Measurements from ENCODE around the gene MAGEA4. TPM values are rescaled to one million over a fixed set of nuclear protein-coding genes. Genes with fewer than 3 reads are reported as not detected.
"Not testable (repeated sequence)": the region's sequence is repeated elsewhere in the genome, so short reads cannot be mapped to it uniquely, and the experiment has no call there.

Gene MAGEA4
- total and polyA plus RNA-seq, 12 donors = not detected

DNA sequence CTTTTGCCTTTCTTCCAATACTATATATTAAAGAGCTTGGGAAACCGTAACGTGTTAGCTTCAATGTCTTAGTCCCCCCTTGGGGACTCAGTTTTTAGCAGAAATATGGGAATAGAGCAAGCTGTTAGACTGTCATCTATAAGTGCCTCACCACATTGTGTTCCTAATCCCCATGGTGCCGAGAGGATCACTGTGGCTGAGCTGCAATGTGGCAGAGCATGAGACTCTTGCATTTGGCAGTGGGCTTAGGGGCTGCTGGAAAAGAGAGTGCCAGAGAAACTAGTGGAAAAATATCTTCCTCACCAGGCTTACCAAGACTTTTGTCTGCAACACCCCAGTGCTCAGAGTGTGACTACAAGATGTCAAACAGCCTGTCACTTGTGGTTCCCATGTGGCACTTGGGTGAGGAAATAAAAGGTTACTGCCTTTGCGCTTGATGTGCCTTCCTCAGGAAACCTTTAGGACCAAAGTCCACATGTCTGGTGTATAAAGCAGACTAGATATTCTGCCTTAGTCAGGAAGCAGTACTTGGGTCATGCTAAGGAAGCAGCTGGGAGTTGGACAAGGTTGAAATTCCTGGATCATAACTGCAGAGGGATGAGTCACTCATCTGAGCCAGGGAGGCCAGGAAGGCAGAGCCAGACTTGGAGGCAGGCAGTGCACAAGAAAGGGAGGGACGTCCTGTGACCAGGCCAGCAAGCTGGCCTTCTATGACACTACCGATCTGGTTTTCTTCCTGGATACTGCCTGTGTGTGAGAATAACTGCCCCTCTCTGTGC, 9.7 kb upstream of the MAGEA4 start:
- peaks cover 0 to 4% of the 10 kb centered on the region in 2 donors for H3K4me1 ChIP-seq (replicated peaks in 1 of 2)
- no peaks in the 10 kb centered on the region for H3K9me3 ChIP-seq (replicated peaks in 1 of 3)
- peak overlapping the region in 3 of 5 donors; percentile 34 to 73 (median 37) for H3K27ac ChIP-seq
- H3K4me3 ChIP-seq = no peak overlapping the region
- 54 to 62% (median 59%) methylated on average over 4 to 6 of the region's 6 CpGs for WGBS, 4 donors
- no peaks in the 10 kb centered on the region for H3K36me3 ChIP-seq (replicated peaks in 1 of 2)
- DNase-seq = peak; percentile 58 to 88 (median 84)
- H3K27me3 ChIP-seq = peaks cover 5% of the 10 kb centered on the region
- TF ChIP-seq, protein P1, sequence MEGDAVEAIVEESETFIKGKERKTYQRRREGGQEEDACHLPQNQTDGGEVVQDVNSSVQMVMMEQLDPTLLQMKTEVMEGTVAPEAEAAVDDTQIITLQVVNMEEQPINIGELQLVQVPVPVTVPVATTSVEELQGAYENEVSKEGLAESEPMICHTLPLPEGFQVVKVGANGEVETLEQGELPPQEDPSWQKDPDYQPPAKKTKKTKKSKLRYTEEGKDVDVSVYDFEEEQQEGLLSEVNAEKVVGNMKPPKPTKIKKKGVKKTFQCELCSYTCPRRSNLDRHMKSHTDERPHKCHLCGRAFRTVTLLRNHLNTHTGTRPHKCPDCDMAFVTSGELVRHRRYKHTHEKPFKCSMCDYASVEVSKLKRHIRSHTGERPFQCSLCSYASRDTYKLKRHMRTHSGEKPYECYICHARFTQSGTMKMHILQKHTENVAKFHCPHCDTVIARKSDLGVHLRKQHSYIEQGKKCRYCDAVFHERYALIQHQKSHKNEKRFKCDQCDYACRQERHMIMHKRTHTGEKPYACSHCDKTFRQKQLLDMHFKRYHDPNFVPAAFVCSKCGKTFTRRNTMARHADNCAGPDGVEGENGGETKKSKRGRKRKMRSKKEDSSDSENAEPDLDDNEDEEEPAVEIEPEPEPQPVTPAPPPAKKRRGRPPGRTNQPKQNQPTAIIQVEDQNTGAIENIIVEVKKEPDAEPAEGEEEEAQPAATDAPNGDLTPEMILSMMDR (IDR thresholded peaks at IDR 0.05) = no peak
- no peak for TF ChIP-seq POLR2A (IDR thresholded peaks at IDR 0.05)
- intact Hi-C loops (cut with DNase I) = no loop called here

DNA sequence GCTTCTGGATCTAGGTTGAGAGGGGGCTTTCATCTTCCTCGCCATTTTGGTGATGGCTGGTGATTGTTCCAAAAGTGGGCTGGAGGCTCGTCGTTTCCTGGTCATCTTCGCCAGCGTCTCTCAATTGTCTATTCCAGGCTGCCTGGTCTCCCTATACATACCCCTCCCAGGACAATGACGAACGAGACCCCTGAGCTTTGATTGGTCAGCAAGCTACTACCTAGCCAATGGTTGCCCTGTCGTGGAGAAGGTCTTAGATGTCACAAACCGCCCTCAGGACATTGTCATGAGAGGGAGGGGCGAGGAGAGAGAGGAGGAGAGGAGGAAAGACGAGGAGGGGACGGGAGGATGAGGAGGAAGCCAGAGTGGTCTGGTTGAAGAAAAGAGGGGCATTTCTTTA, 7.7 kb upstream of the MAGEA4 start:
- intact Hi-C loops (cut with DNase I) = no loop called here
- H3K9me3 ChIP-seq (replicated peaks in 1 of 3) = no peaks in the 10 kb centered on the region
- no peak overlapping the region for H3K4me3 ChIP-seq
- TF ChIP-seq, protein P1 (IDR thresholded peaks at IDR 0.05) = no peak
- no peak for TF ChIP-seq POLR2A (IDR thresholded peaks at IDR 0.05)
- H3K27me3 ChIP-seq = no peaks in the 10 kb centered on the region
- peaks cover 0 to 4% of the 10 kb centered on the region in 2 donors for H3K4me1 ChIP-seq (replicated peaks in 1 of 2)
- WGBS, 4 donors = 73 to 92% (median 81%) methylated on average over 12 of the region's 12 CpGs
- DNase-seq = no peak
- no peaks in the 10 kb centered on the region for H3K36me3 ChIP-seq (replicated peaks in 1 of 2)
- no peak overlapping the region for H3K27ac ChIP-seq

DNA sequence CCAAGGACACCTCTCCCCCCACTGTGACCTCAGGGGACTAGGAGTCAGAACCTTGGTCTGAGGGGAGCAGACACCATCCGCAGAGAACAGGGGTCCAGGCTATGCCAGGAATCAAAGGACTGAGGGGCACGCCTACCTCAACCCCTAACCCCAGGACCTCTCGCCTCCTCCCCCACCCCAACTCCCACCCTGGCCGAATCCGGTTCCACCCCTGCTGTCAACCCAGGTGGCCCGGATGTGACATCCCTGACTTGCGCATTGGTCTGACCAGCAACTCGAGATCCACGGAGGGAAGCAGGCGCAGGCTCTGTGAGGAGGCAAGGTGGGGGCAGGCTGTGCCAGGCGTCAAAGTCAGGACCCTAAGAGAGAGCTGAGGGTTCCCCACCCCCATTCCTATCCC, 468 bp upstream of the MAGEA4 start:
- Histone ChIP-seq H3K27ac (no peak overlapping the region), H3K9me3 (replicated peaks in 1 of 3) (no peaks in the 10 kb centered on the region), H3K4me1 (replicated peaks in 1 of 2) (no peaks in the 10 kb centered on the region), H3K36me3 (replicated peaks in 1 of 2) (no peaks in the 10 kb centered on the region), H3K27me3 (no peaks in the 10 kb centered on the region), H3K4me3 (no peak overlapping the region)
- WGBS, 4 donors = 81 to 100% (median 86%) methylated on average over 1 to 11 of the region's 11 CpGs
- no peak for DNase-seq
- TF ChIP-seq POLR2A (IDR thresholded peaks at IDR 0.05) = no peak
- TF ChIP-seq, protein P1 (IDR thresholded peaks at IDR 0.05) = no peak
- intact Hi-C loops (cut with DNase I) = no loop called here

DNA sequence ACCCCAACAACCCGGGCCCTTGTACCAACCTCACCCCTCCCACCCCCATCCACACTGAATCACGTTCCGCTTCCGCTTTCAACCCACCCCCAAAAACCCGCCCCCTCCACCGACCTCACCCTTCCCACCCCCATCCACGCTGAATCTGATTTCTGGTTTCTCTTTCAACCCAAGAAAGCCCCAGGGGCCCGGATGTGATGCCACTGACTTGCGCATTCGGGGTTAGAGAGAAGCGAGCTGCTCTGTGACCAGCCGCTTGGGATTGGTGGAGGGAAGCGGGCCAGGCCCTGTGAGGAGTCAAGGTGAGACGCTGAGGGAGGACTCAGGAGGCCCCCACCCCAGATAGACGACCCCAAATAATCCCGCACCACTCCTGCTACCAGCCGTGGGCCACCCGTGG, 6.0 kb downstream of the MAGEA4 start:
- WGBS, 4 donors = 88 to 94% (median 90%) methylated on average over 10 to 17 of the region's 18 CpGs
- DNase-seq; H3K36me3 ChIP-seq (replicated peaks in 1 of 2); intact Hi-C loops (cut with DNase I); H3K27me3 ChIP-seq; H3K4me1 ChIP-seq (replicated peaks in 1 of 2); H3K4me3 ChIP-seq; H3K9me3 ChIP-seq (replicated peaks in 1 of 3); H3K27ac ChIP-seq: not testable (repeated sequence)

DNA sequence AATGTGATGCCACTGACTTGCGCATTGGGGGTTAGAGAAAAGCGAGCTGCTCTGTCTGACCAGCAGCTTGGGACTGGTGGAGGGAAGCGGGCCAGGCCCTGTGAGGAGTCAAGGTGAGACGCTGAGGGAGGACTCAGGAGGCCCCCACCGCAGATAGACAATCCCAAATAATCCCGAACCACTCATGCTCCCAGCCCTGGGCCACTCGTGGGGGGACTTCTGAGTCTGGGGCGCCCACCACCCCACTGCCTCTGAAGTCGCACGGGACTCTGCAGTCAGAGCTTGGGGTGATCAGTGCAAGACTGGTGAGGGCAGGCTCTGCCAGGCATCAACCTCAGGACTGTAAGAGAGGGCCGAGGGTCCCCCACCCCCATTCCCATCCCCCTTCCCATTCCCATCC, 6.9 kb downstream of the MAGEA4 start:
- Histone ChIP-seq H3K9me3 (replicated peaks in 1 of 3) (no peaks in the 10 kb centered on the region), H3K27me3 (no peaks in the 10 kb centered on the region), H3K36me3 (replicated peaks in 1 of 2) (no peaks in the 10 kb centered on the region), H3K4me1 (replicated peaks in 1 of 2) (no peaks in the 10 kb centered on the region), H3K4me3 (no peak overlapping the region), H3K27ac (no peak overlapping the region)
- WGBS, 4 donors = 87 to 93% (median 91%) methylated on average over 4 to 11 of the region's 11 CpGs
- intact Hi-C loops (cut with DNase I) = no loop called here
- DNase-seq = no peak
- TF ChIP-seq POLR2A (IDR thresholded peaks at IDR 0.05) = no peak
- TF ChIP-seq, protein P1 (IDR thresholded peaks at IDR 0.05) = no peak

Data from adrenal gland (tissue), 12 donors.